DOHH2 (cell line): ENCODE results near the gene RAMP3.

Experiments
- H3F3A ChIP-seq: fragments of 200-600 bp; sonication (generic), shearing (Covaris generic); 2 replicates; pipeline ENCODE4 v1.6.0; 2016; ENCODE audit warnings: antibody characterized with exemption, mild to moderate bottlenecking; ENCODE audit not compliant: control insufficient read depth, insufficient read depth
- H3K27ac ChIP-seq: fragments of 200-600 bp; sonication (generic); 2 replicates; pipeline ENCODE4 v1.5.1; 2014; ENCODE audit warnings: low read depth, mild to moderate bottlenecking, low read length, moderate library complexity
- H3K27me3 ChIP-seq: fragments of 200-600 bp; sonication (generic); 2 replicates; pipeline ENCODE4 v1.6.1; 2014; ENCODE audit warnings: mild to moderate bottlenecking, low read length, mixed read lengths; ENCODE audit not compliant: control insufficient read depth
- H3K36me3 ChIP-seq: fragments of 200-600 bp; sonication (generic); 2 replicates; pipeline ENCODE4 v1.6.1; 2014; ENCODE audit warnings: mild to moderate bottlenecking, low read length, moderate library complexity, mixed read lengths; ENCODE audit not compliant: control insufficient read depth
- H3K4me1 ChIP-seq: fragments of 200-600 bp; sonication (generic); 2 replicates; pipeline ENCODE4 v1.6.1; 2014; ENCODE audit warnings: mild to moderate bottlenecking, low read length, mixed read lengths; ENCODE audit not compliant: control insufficient read depth
- H3K4me2 ChIP-seq: fragments of 200-600 bp; sonication (generic); 2 replicates; pipeline ENCODE4 v1.6.0; 2014; ENCODE audit warnings: mild to moderate bottlenecking, low read length, moderate library complexity
- H3K4me3 ChIP-seq: fragments of 200-600 bp; sonication (generic); 2 replicates; pipeline ENCODE4 v1.5.1; 2014; ENCODE audit warnings: mild to moderate bottlenecking, low read length, mixed read lengths
- H3K79me2 ChIP-seq: fragments of 200-600 bp; sonication (generic); 2 replicates; pipeline ENCODE4 v1.6.1; 2014; ENCODE audit warnings: mild to moderate bottlenecking, low read length, mixed read lengths; ENCODE audit not compliant: control insufficient read depth
- H3K9me2 ChIP-seq: fragments of 200-600 bp; sonication (generic); replicated peaks from 2 replicates; pipeline ENCODE4 v1.6.1; 2014; ENCODE audit warnings: mild to moderate bottlenecking, low read length, mixed read lengths; ENCODE audit not compliant: control insufficient read depth
- H3K9me3 ChIP-seq: fragments of 200-600 bp; sonication (generic); 2 replicates; pipeline ENCODE4 v1.6.1; 2014; ENCODE audit warnings: antibody characterized with exemption, low read length, mixed read lengths; ENCODE audit not compliant: control insufficient read depth, insufficient read depth
- H4K20me1 ChIP-seq: fragments of 200-600 bp; sonication (generic); 2 replicates; pipeline ENCODE4 v1.6.0; 2014; ENCODE audit warnings: low read depth, mild to moderate bottlenecking, antibody characterized with exemption, low read length, moderate library complexity; ENCODE audit not compliant: control insufficient read depth, insufficient read depth
- EZH2phosphoT487 ChIP-seq: fragments of 200-600 bp; sonication (generic); IDR thresholded peaks from 2 replicates; pipeline ENCODE4 v1.6.1; 2017; ENCODE audit warnings: borderline replicate concordance, mild to moderate bottlenecking, antibody characterized with exemption, low read length, moderate library complexity, mixed read lengths
- TF ChIP-seq, protein P1 (sequence below): fragments of 200-600 bp; sonication (generic); IDR thresholded peaks from one replicate; pipeline ENCODE4 v1.5.1; 2014; ENCODE audit warnings: antibody characterized with exemption, mild to moderate bottlenecking, low read depth, low read length; ENCODE audit not compliant: poor library complexity, severe bottlenecking

The RAMP3 gene

DNA sequence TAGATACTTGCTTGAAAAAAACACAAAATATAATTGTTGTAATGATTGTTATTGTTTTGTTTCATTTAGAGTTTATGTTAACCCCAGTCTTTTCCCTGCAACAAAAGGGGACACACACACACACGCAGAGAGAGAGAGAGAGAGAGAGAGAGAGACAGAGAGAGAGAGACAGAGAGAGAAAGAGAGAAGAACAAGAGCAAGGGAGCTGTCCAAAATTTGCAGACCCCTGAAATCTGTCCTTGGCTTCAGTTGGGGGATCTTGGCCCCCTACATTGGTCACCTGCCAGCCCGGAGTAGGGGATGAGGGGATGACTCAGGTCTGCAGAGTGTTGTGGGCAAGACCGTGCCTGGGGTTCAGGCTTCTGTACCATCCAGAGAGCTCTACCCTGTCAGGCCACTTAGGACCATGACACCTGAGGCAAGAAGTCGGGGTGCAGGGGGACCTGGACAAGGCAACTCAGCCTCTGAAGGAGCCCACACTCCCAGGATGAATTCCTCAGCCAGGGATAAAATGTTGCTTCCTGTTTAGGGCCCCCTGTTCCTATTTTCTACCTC lies 73.1 kb downstream of the RAMP3 start:
- H3K4me3 ChIP-seq, result no peak overlapping the region
- H3K4me1 ChIP-seq, result no peaks in the 10 kb centered on the region
- H3K9me2 ChIP-seq, result no peaks in the 10 kb centered on the region
- H3K36me3 ChIP-seq, result no peaks in the 10 kb centered on the region
- H3K4me2 ChIP-seq, result no peak overlapping the region
- no peaks in the 10 kb centered on the region for H3K79me2 ChIP-seq
- no peaks in the 10 kb centered on the region for H3K9me3 ChIP-seq
- TF ChIP-seq EZH2phosphoT487, result no peak
- TF ChIP-seq, protein P1, sequence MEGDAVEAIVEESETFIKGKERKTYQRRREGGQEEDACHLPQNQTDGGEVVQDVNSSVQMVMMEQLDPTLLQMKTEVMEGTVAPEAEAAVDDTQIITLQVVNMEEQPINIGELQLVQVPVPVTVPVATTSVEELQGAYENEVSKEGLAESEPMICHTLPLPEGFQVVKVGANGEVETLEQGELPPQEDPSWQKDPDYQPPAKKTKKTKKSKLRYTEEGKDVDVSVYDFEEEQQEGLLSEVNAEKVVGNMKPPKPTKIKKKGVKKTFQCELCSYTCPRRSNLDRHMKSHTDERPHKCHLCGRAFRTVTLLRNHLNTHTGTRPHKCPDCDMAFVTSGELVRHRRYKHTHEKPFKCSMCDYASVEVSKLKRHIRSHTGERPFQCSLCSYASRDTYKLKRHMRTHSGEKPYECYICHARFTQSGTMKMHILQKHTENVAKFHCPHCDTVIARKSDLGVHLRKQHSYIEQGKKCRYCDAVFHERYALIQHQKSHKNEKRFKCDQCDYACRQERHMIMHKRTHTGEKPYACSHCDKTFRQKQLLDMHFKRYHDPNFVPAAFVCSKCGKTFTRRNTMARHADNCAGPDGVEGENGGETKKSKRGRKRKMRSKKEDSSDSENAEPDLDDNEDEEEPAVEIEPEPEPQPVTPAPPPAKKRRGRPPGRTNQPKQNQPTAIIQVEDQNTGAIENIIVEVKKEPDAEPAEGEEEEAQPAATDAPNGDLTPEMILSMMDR, result no peak
- H4K20me1 ChIP-seq, result no peaks in the 10 kb centered on the region
- H3K27ac ChIP-seq, result no peak overlapping the region
- no peaks in the 10 kb centered on the region for H3F3A ChIP-seq
- peaks cover 31% of the 10 kb centered on the region for H3K27me3 ChIP-seq

DNA sequence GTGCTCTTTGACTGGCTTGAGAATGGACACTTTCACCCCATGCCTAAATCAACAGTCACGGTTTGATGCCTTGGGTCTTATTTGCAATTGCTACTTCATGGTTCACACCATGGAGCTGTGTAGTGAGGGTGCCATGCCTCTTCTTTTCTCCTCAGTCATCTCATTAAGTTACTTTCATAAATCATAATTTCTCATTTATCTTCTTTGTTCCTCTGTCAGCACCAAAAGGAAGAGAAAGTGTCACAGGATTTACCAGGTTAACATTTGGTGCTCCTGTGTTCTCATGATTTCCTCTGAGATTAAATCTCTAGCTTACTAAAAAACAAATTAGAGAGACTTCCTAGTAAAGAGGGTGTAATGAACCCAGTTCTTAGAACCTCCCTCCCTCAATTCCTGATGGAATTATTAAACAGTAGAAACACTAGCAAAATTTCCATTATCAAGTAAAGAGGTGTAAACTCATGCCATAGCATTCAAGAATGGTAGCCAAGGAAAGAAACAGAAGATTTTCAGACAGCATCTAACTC lies 75.7 kb downstream of the RAMP3 start:
- TF ChIP-seq EZH2phosphoT487, result no peak
- TF ChIP-seq, protein P1, result no peak
- H3K9me2 ChIP-seq, result no peaks in the 10 kb centered on the region
- peaks cover 46% of the 10 kb centered on the region for H3K27me3 ChIP-seq
- H3F3A ChIP-seq, result no peaks in the 10 kb centered on the region
- no peaks in the 10 kb centered on the region for H3K36me3 ChIP-seq
- H3K4me1 ChIP-seq, result no peaks in the 10 kb centered on the region
- H4K20me1 ChIP-seq, result no peaks in the 10 kb centered on the region
- no peak overlapping the region for H3K4me2 ChIP-seq
- H3K4me3 ChIP-seq, result no peak overlapping the region
- no peak overlapping the region for H3K27ac ChIP-seq
- H3K79me2 ChIP-seq, result no peaks in the 10 kb centered on the region
- no peaks in the 10 kb centered on the region for H3K9me3 ChIP-seq
